HepG2 (cell line): ENCODE measurements around the gene TRMT1. TPM values are rescaled to one million over a fixed set of nuclear protein-coding genes. Genes with fewer than 3 reads are reported as not detected.

ENCODE experiments used
- CAMTA2 ChIP-seq: sonication (generic); formaldehyde crosslinking; IDR thresholded peaks from 2 replicates; pipeline ENCODE4 v1.4.0; 2020; ENCODE audit warnings: mild to moderate bottlenecking, missing genetic modification reagents, borderline replicate concordance
- DPF2 ChIP-seq: sonication (generic); formaldehyde crosslinking; IDR thresholded peaks from 2 replicates; pipeline ENCODE4 v1.4.0; 2020; ENCODE audit warnings: mild to moderate bottlenecking, low read depth, missing genetic modification reagents, borderline replicate concordance
- DRAP1 ChIP-seq: IDR thresholded peaks from 2 replicates; pipeline ENCODE4 v1.6.1; 2016; ENCODE audit warnings: missing genetic modification reagents, missing compliant biosample characterization
- FLYWCH1 ChIP-seq: sonication (generic); formaldehyde crosslinking; IDR thresholded peaks from 2 replicates; pipeline ENCODE4 v1.8.1; 2023; ENCODE audit warnings: mild to moderate bottlenecking, missing genetic modification reagents
- GLI4 ChIP-seq: sonication (generic); formaldehyde crosslinking; IDR thresholded peaks from 2 replicates; pipeline ENCODE4 v1.5.1; 2020; ENCODE audit warnings: missing genetic modification reagents, mild to moderate bottlenecking, moderate library complexity, borderline replicate concordance
- HDAC1 ChIP-seq: sonication (generic); formaldehyde crosslinking; IDR thresholded peaks from 2 replicates; pipeline ENCODE4 v1.5.1; 2020; ENCODE audit warnings: mild to moderate bottlenecking, missing genetic modification reagents
- KDM1A ChIP-seq: IDR thresholded peaks from 2 replicates; pipeline ENCODE4 v1.6.1; 2016; ENCODE audit warnings: missing compliant biosample characterization
- MED1 ChIP-seq: sonication (generic); formaldehyde crosslinking; IDR thresholded peaks from 2 replicates; pipeline ENCODE4 v1.4.0; 2020; ENCODE audit warnings: missing genetic modification reagents
- MYC ChIP-seq: sonication (generic); formaldehyde crosslinking; IDR thresholded peaks from 2 replicates; pipeline ENCODE4 v1.9.0; 2021; ENCODE audit warnings: missing genetic modification reagents, borderline replicate concordance
- RNF2 ChIP-seq: fragments of 450-650 bp; conservative IDR thresholded peaks from 2 replicates; pipeline ENCODE4 v1.6.1; 2016; ENCODE audit warnings: low read depth
- TRAFD1 ChIP-seq: sonication (generic); formaldehyde crosslinking; IDR thresholded peaks from 2 replicates; pipeline ENCODE4 v1.5.1; 2020; ENCODE audit warnings: missing genetic modification reagents, mild to moderate bottlenecking, borderline replicate concordance
- ZBTB2 ChIP-seq: sonication (generic); formaldehyde crosslinking; IDR thresholded peaks from 2 replicates; pipeline ENCODE4 v1.8.0; 2022; ENCODE audit warnings: low read depth, missing genetic modification reagents
- ZBTB44 ChIP-seq: sonication (generic); formaldehyde crosslinking; IDR thresholded peaks from 2 replicates; pipeline ENCODE4 v1.4.0; 2020; ENCODE audit warnings: missing genetic modification reagents
- ZEB1 ChIP-seq: IDR thresholded peaks from 2 replicates; pipeline ENCODE4 v1.6.1; 2012; ENCODE audit warnings: mild to moderate bottlenecking, low read depth, inconsistent platforms; ENCODE audit not compliant: insufficient replicate concordance
- ZFP36 ChIP-seq: fragments of 150-350 bp; IDR thresholded peaks from 2 replicates; pipeline ENCODE4 v1.6.1; 2018; ENCODE audit warnings: borderline replicate concordance, low read length, low read depth; ENCODE audit not compliant: partially characterized antibody
- ZFP62 ChIP-seq: sonication (generic); formaldehyde crosslinking; IDR thresholded peaks from 2 replicates; pipeline ENCODE4 v1.4.0; 2020; ENCODE audit warnings: missing genetic modification reagents
- ZNF121 ChIP-seq: sonication (generic); formaldehyde crosslinking; IDR thresholded peaks from 2 replicates; pipeline ENCODE4 v1.5.0; 2020; ENCODE audit warnings: mild to moderate bottlenecking, missing genetic modification reagents
- ZNF276 ChIP-seq: sonication (generic); formaldehyde crosslinking; IDR thresholded peaks from 2 replicates; pipeline ENCODE4 v1.4.0; 2020; ENCODE audit warnings: mild to moderate bottlenecking, low read depth, missing genetic modification reagents
- ZNF430 ChIP-seq: sonication (generic); formaldehyde crosslinking; IDR thresholded peaks from 2 replicates; pipeline ENCODE4 v1.9.0; 2021; ENCODE audit warnings: mild to moderate bottlenecking, missing genetic modification reagents
- ZNF766 ChIP-seq: sonication (generic); formaldehyde crosslinking; IDR thresholded peaks from 2 replicates; pipeline ENCODE4 v1.5.0; 2020; ENCODE audit warnings: missing genetic modification reagents, borderline replicate concordance
- ZNF800 ChIP-seq: sonication (generic); formaldehyde crosslinking; IDR thresholded peaks from 2 replicates; pipeline ENCODE4 v1.4.0; 2020; ENCODE audit warnings: missing genetic modification reagents
- polyA plus RNA-seq, 8 experiments: library from polyadenylated mRNA; depleted of rRNA in 3 of 8; stranded (reverse) in 7 of 8; unstranded in 1 of 8; fragments of >200 nt; fragmentation: Illumina TruSeq in 4 of 8; extraction: Trizol in 4 of 8; gene quantifications; 2 replicates each; pipeline versions ENCODE4 v1.2.1 to v1.2.3, GENCODE V29; 2011 to 2016; ENCODE audit warnings: low read depth in 4 of 8, missing spikeins in 1 of 8, mixed read lengths in 1 of 8; ENCODE audit not compliant: insufficient read depth in 1 of 8
- total RNA-seq, 5 experiments: library from RNA; depleted of rRNA; stranded (reverse); fragments of >200 nt; fragmentation: Illumina TruSeq; extraction: Trizol; gene quantifications; 2 replicates each; pipeline ENCODE4 v1.2.3, GENCODE V29; 2016; ENCODE audit warnings: low read depth in 1 of 5

TRMT1 gene
- total and polyA plus RNA-seq, 2 of the 13 experiments (the other 11 are each of a cell fraction or from before 2014, with no cell fraction given), result 35.5 to 44.1 TPM

GRCh38 chr19:13117772-13118423 is 1.4 kb upstream of the TRMT1 start, which contains the start of gene NACC1 (continued):
- TF ChIP-seq ZBTB2 (0 out of 2 replicates have a peak, but pooled peaks have one; percentile 37), TRAFD1 (CRISPR knock-in tag) (no peak), ZNF766 (CRISPR knock-in tag) (no peak), ZNF800 (no peak), ZNF121 (CRISPR knock-in tag) (peak; percentile 81), DRAP1 (CRISPR knock-in tag) (no peak), FLYWCH1 (CRISPR knock-in tag) (no peak), KDM1A (CRISPR knock-in tag) (peak; percentile 70; the same call in 1 of the 2 replicates), ZNF430 (CRISPR knock-in tag) (no peak), ZEB1 (no peak), ZFP36 (no peak), ZNF276 (CRISPR knock-in tag) (no peak; the same call in 1 of the 2 replicates), ZFP62 (CRISPR knock-in tag) (no peak), DPF2 (CRISPR knock-in tag) (no peak), CAMTA2 (no peak), GLI4 (CRISPR knock-in tag) (no peak), MYC (CRISPR knock-in tag) (peak; percentile 23; the same call in 1 of the 2 replicates), ZBTB44 (CRISPR knock-in tag) (no peak), MED1 (no peak), RNF2 (no peak), HDAC1 (CRISPR knock-in tag) (peak; percentile 45)
